Coronary artery (tissue), 2 donors: Measurements from ENCODE around the gene PITPNM3.

ENCODE experiments used
- DNase-seq: peaks from one replicate; pipeline ENCODE4 v3.0.0-alpha.2; 2017; ENCODE audit warnings: low spot score
- H3K27ac ChIP-seq, 2 donors: fragments of 200-600 bp; sonication (generic); one replicate each; pipeline ENCODE4 v1.5.1; 2016 to 2019
- H3K4me3 ChIP-seq: fragments of 200-600 bp; sonication (generic); 2 replicates; pipeline ENCODE4 v1.5.1; 2016; ENCODE audit warnings: mild to moderate bottlenecking, moderate library complexity
- CTCF ChIP-seq: fragments of 200-600 bp; sonication (generic); IDR thresholded peaks from one replicate; pipeline ENCODE4 v1.5.1; 2019; ENCODE audit warnings: antibody characterized with exemption

PITPNM3 gene

GRCh38 chr17:6546069-6546718 lies 10.2 kb downstream of the PITPNM3 start:
- H3K4me3 ChIP-seq: no peak overlapping the region
- DNase-seq: no peak
- TF ChIP-seq CTCF: no peak
- H3K27ac ChIP-seq: no peak overlapping the region

GRCh38 chr17:6545291-6545690 lies 11.1 kb downstream of the PITPNM3 start:
- no peak for DNase-seq
- H3K27ac ChIP-seq: no peak overlapping the region
- no peak for TF ChIP-seq CTCF
- H3K4me3 ChIP-seq: no peak overlapping the region

- no peak for DNase-seq
- Histone ChIP-seq H3K4me3 (no peak overlapping the region), H3K27ac (no peak overlapping the region)
- no peak for TF ChIP-seq CTCF
Measured at GRCh38 chr17:6544011-6544370, 12.4 kb downstream of the PITPNM3 start.

GRCh38 chr17:6543079-6544010 lies 13.0 kb downstream of the PITPNM3 start:
- TF ChIP-seq CTCF: no peak
- no peak overlapping the region for H3K4me3 ChIP-seq
- no peak for DNase-seq
- H3K27ac ChIP-seq: no peak overlapping the region

- no peak for TF ChIP-seq CTCF
- DNase-seq: no peak
- Histone ChIP-seq H3K4me3 (no peak overlapping the region), H3K27ac (no peak overlapping the region)
Measured at GRCh38 chr17:6542577-6542976, 13.8 kb downstream of the PITPNM3 start.

- Histone ChIP-seq H3K27ac (no peak overlapping the region), H3K4me3 (no peak overlapping the region)
- DNase-seq: no peak
- TF ChIP-seq CTCF: no peak
Measured at GRCh38 chr17:6541886-6542285, 14.5 kb downstream of the PITPNM3 start.

- DNase-seq: no peak
- Histone ChIP-seq H3K4me3 (no peak overlapping the region), H3K27ac (no peak overlapping the region)
- no peak for TF ChIP-seq CTCF
Measured at GRCh38 chr17:6539871-6540270, 16.5 kb downstream of the PITPNM3 start.
